HL-60 (cell line): ENCODE results near the gene CYREN.

Experiments used
- GABPA ChIP-seq: IDR thresholded peaks from 2 replicates; pipeline ENCODE4 v1.6.1; 2012; ENCODE audit warnings: low read depth
- POLR2AphosphoS5 ChIP-seq: IDR thresholded peaks from 2 replicates; pipeline ENCODE4 v1.6.1; 2012; ENCODE audit warnings: low read depth
- SPI1 ChIP-seq: IDR thresholded peaks from 2 replicates; pipeline ENCODE4 v1.6.1; 2012; ENCODE audit warnings: low read depth, mild to moderate bottlenecking, borderline replicate concordance
- TF ChIP-seq, protein P1 (sequence below): IDR thresholded peaks from one replicate; pipeline ENCODE4 v1.5.1; 2011; ENCODE audit warnings: low read length, control low read depth, inconsistent platforms; ENCODE audit not compliant: insufficient read depth
- TF ChIP-seq, protein P2 (sequence below): IDR thresholded peaks from 2 replicates; pipeline ENCODE4 v1.6.1; 2012; ENCODE audit warnings: low read depth; ENCODE audit not compliant: insufficient replicate concordance

DNA sequence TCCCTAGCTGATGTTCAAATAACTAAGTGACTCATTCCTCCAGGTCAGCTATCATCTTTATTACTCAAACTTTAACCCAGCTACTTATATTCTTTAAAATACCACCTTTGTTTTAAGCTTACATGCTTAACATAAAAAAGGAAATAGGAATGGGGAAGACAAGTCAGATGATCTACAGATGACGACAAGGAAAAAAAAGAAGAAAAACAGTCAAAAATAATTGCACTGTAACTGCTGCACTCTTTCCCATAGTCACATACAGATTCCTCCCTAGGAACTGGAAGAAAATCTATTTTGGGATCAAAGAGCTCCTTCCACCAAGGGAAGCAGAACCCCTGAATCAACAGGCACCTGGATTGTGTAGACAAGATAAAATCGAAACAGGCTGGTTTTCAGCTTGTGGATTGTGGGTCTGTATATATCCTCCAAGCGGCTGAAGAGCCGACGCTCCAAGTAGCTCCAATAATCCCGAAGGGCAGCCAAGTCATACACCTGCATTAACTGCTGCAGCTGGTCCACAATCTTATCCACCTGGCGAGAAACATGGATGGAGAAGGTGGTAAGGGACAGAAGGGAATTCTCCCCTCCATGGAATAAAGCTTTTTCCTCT, 38.8 kb upstream of the CYREN start:
- TF ChIP-seq SPI1 (peak; percentile 71), POLR2AphosphoS5 (no peak), GABPA (no peak)
- TF ChIP-seq, protein P1, sequence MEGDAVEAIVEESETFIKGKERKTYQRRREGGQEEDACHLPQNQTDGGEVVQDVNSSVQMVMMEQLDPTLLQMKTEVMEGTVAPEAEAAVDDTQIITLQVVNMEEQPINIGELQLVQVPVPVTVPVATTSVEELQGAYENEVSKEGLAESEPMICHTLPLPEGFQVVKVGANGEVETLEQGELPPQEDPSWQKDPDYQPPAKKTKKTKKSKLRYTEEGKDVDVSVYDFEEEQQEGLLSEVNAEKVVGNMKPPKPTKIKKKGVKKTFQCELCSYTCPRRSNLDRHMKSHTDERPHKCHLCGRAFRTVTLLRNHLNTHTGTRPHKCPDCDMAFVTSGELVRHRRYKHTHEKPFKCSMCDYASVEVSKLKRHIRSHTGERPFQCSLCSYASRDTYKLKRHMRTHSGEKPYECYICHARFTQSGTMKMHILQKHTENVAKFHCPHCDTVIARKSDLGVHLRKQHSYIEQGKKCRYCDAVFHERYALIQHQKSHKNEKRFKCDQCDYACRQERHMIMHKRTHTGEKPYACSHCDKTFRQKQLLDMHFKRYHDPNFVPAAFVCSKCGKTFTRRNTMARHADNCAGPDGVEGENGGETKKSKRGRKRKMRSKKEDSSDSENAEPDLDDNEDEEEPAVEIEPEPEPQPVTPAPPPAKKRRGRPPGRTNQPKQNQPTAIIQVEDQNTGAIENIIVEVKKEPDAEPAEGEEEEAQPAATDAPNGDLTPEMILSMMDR = no peak
- TF ChIP-seq, protein P2, sequence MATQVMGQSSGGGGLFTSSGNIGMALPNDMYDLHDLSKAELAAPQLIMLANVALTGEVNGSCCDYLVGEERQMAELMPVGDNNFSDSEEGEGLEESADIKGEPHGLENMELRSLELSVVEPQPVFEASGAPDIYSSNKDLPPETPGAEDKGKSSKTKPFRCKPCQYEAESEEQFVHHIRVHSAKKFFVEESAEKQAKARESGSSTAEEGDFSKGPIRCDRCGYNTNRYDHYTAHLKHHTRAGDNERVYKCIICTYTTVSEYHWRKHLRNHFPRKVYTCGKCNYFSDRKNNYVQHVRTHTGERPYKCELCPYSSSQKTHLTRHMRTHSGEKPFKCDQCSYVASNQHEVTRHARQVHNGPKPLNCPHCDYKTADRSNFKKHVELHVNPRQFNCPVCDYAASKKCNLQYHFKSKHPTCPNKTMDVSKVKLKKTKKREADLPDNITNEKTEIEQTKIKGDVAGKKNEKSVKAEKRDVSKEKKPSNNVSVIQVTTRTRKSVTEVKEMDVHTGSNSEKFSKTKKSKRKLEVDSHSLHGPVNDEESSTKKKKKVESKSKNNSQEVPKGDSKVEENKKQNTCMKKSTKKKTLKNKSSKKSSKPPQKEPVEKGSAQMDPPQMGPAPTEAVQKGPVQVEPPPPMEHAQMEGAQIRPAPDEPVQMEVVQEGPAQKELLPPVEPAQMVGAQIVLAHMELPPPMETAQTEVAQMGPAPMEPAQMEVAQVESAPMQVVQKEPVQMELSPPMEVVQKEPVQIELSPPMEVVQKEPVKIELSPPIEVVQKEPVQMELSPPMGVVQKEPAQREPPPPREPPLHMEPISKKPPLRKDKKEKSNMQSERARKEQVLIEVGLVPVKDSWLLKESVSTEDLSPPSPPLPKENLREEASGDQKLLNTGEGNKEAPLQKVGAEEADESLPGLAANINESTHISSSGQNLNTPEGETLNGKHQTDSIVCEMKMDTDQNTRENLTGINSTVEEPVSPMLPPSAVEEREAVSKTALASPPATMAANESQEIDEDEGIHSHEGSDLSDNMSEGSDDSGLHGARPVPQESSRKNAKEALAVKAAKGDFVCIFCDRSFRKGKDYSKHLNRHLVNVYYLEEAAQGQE = no peak
